HepG2 (cell line): ENCODE results near the gene DNMBP. TPM values are rescaled to one million over a fixed set of nuclear protein-coding genes. Genes with fewer than 3 reads are reported as not detected.

Experiments used
- ATAC-seq: fragments of 200-7000 bp; cut with Tn5 transposase; 3 replicates; pipeline ENCODE4 v1.9.1; 2020; ENCODE audit warnings: mild to moderate bottlenecking, moderate library complexity
- BruUV-seq: library from RNA; stranded (reverse); fragments of 400-500 nt; replicated peaks from 2 replicates; lab custom pipeline; 2021; lab: Mats Ljungman, UMichigan
- CTCF ChIA-PET: fragments of 300-600 bp; formaldehyde crosslinking; extraction: SDS; loops from one replicate; lab custom pipeline; 2021; ENCODE audit warnings: low total read pairs, inconsistent platforms, low intra/inter-chr PET ratio; lab: Yijun Ruan, JAX
- POLR2A ChIA-PET: fragments of 350-600 bp; sonication (Branson Sonifier 250); formaldehyde crosslinking; loops from one replicate; lab custom pipeline; 2020; ENCODE audit warnings: antibody characterized with exemption, inconsistent platforms; lab: Yijun Ruan, JAX
- DNase-seq: peaks from one replicate; pipeline ENCODE4 v3.0.0-alpha.2; 2015; ENCODE audit warnings: low spot score
- FAIRE-seq: peaks from 3 replicates; lab custom pipeline; 2011; peaks lifted over from hg19 to GRCh38; lab: Jason Lieb, UNC
- H2AFZ ChIP-seq: one replicate; pipeline ENCODE4 v1.6.1; 2011; ENCODE audit warnings: low read length, inconsistent platforms
- H3K27ac ChIP-seq: fragments of 300-600 bp; 3 replicates; pipeline ENCODE4 v1.8.0; 2011; ENCODE audit warnings: mixed run types, mild to moderate bottlenecking, mixed read lengths, low read length, inconsistent platforms; ENCODE audit not compliant: insufficient read depth; ENCODE audit errors: extremely low read length
- H3K27me3 ChIP-seq, 2 experiments: fragments of 200-600 bp in 1 of 2; 2 replicates in 1 of 2; 3 replicates in 1 of 2; pipeline versions ENCODE4 v1.6.0 to v1.8.0; 2011; ENCODE audit warnings: low read length in 2 of 2, mild to moderate bottlenecking in 2 of 2, moderate library complexity in 2 of 2, inconsistent platforms in 1 of 2; ENCODE audit not compliant: insufficient read depth in 2 of 2, control insufficient read depth in 1 of 2
- H3K36me3 ChIP-seq, 2 experiments: fragments of 200-600 bp in 1 of 2; replicated peaks in 1 of 2; 2 replicates in 1 of 2; 3 replicates in 1 of 2; pipeline versions ENCODE4 v1.5.1 to v1.8.0; 2011; ENCODE audit warnings: low read length in 2 of 2, inconsistent platforms in 1 of 2; ENCODE audit not compliant: insufficient read depth in 2 of 2, control insufficient read depth in 1 of 2
- H3K4me1 ChIP-seq: 2 replicates; pipeline ENCODE4 v1.5.1; 2012; ENCODE audit warnings: low read length, inconsistent platforms; ENCODE audit not compliant: insufficient read depth
- H3K4me2 ChIP-seq: 2 replicates; pipeline ENCODE4 v1.6.0; 2011; ENCODE audit warnings: low read depth, low read length, inconsistent platforms
- H3K4me3 ChIP-seq, 3 experiments: fragments of 200-600 bp in 1 of 3; sonication (generic), shearing (Covaris generic) in 1 of 3; replicated peaks in 1 of 3; 2 replicates each; pipeline ENCODE4 v1.5.1; 2011 to 2016; ENCODE audit warnings: low read length in 3 of 3, inconsistent platforms in 2 of 3, low read depth in 2 of 3, mild to moderate bottlenecking in 2 of 3, control low read depth in 1 of 3, mixed read lengths in 1 of 3; ENCODE audit not compliant: insufficient read depth in 1 of 3
- H3K79me2 ChIP-seq: one replicate; pipeline ENCODE4 v1.6.1; 2011; ENCODE audit warnings: low read length, inconsistent platforms; ENCODE audit not compliant: insufficient read depth
- H3K9ac ChIP-seq: 2 replicates; pipeline ENCODE4 v1.6.0; 2011; ENCODE audit warnings: mild to moderate bottlenecking, low read depth, low read length, inconsistent platforms; ENCODE audit not compliant: insufficient read depth
- H3K9me3 ChIP-seq: 2 replicates; pipeline ENCODE4 v1.5.1; 2012; ENCODE audit warnings: mild to moderate bottlenecking, low read length
- H4K20me1 ChIP-seq: 2 replicates; pipeline ENCODE4 v1.6.0; 2011; ENCODE audit warnings: inconsistent platforms, mild to moderate bottlenecking, low read length, moderate library complexity; ENCODE audit not compliant: insufficient read depth
- DR1 ChIP-seq: sonication (generic); formaldehyde crosslinking; IDR thresholded peaks from 2 replicates; pipeline ENCODE4 v1.8.0; 2021; ENCODE audit warnings: mild to moderate bottlenecking, missing genetic modification reagents, inconsistent platforms
- IRX3 ChIP-seq: sonication (generic); formaldehyde crosslinking; IDR thresholded peaks from 2 replicates; pipeline ENCODE4 v1.8.1; 2023; ENCODE audit warnings: mild to moderate bottlenecking, low read depth, missing genetic modification reagents, borderline replicate concordance
- NR3C1 ChIP-seq: sonication (generic); formaldehyde crosslinking; IDR thresholded peaks from 2 replicates; pipeline ENCODE4 v1.4.0; 2020; ENCODE audit warnings: missing genetic modification reagents
- PLRG1 ChIP-seq: fragments of 450-650 bp; conservative IDR thresholded peaks from 2 replicates; pipeline ENCODE4 v1.6.1; 2016
- RBFOX2 ChIP-seq: fragments of 200-400 bp; formaldehyde crosslinking; IDR thresholded peaks from 2 replicates; pipeline ENCODE4 v1.6.1; 2017; ENCODE audit warnings: low read depth, mild to moderate bottlenecking, low read length
- SP1 ChIP-seq, 2 experiments: fragments of 450-650 bp in 1 of 2; sonication (generic) in 1 of 2; formaldehyde crosslinking in 1 of 2; IDR thresholded peaks; 2 replicates each; pipeline versions ENCODE4 v1.4.0 to v1.6.1; 2016 to 2020; ENCODE audit warnings: missing genetic modification reagents in 1 of 2
- ZBTB14 ChIP-seq: sonication (generic); formaldehyde crosslinking; IDR thresholded peaks from 2 replicates; pipeline ENCODE4 v1.4.0; 2020; ENCODE audit warnings: missing genetic modification reagents
- ZNF547 ChIP-seq: sonication (generic); formaldehyde crosslinking; IDR thresholded peaks from 2 replicates; pipeline ENCODE4 v1.5.1; 2020; ENCODE audit warnings: mild to moderate bottlenecking, missing genetic modification reagents
- ZSCAN20 ChIP-seq: sonication (generic); formaldehyde crosslinking; IDR thresholded peaks from 2 replicates; pipeline ENCODE4 v1.4.0; 2020; ENCODE audit warnings: missing genetic modification reagents, mild to moderate bottlenecking, borderline replicate concordance
- WGBS: methylation state at CpG from one replicate; pipeline ENCODE4 v1.1.6; 2017; ENCODE audit warnings: low lambda C conversion rate; 5-methylcytosine and 5-hydroxymethylcytosine counted together
- in situ Hi-C: cut with HindIII; loops from 2 replicates; pipeline ENCODE4 v1.10.0; 2017; ENCODE audit warnings: low pct_unique_long_range_greater_than_20kb; ENCODE audit not compliant: extremely low pct_ligation_motif_present
- intact Hi-C: fragments of 100-400 bp; cut with micrococcal nuclease; formaldehyde crosslinking; loops from one replicate; pipeline ENCODE4 v1.10.0; 2022; ENCODE audit not compliant: unreplicated experiment
- polyA plus RNA-seq, 8 experiments: library from polyadenylated mRNA; depleted of rRNA in 3 of 8; stranded (reverse) in 7 of 8; unstranded in 1 of 8; fragments of >200 nt; fragmentation: Illumina TruSeq in 4 of 8; extraction: Trizol in 4 of 8; gene quantifications; 2 replicates each; pipeline versions ENCODE4 v1.2.1 to v1.2.3, GENCODE V29; 2011 to 2016; ENCODE audit warnings: low read depth in 4 of 8, missing spikeins in 1 of 8, mixed read lengths in 1 of 8; ENCODE audit not compliant: insufficient read depth in 1 of 8
- total RNA-seq, 5 experiments: library from RNA; depleted of rRNA; stranded (reverse); fragments of >200 nt; fragmentation: Illumina TruSeq; extraction: Trizol; gene quantifications; 2 replicates each; pipeline ENCODE4 v1.2.3, GENCODE V29; 2016; ENCODE audit warnings: low read depth in 1 of 5

DNMBP gene
- total and polyA plus RNA-seq, 2 of the 13 experiments (the other 11 are each of a cell fraction or from before 2014, with no cell fraction given): 3.6 to 6.3 TPM

DNA sequence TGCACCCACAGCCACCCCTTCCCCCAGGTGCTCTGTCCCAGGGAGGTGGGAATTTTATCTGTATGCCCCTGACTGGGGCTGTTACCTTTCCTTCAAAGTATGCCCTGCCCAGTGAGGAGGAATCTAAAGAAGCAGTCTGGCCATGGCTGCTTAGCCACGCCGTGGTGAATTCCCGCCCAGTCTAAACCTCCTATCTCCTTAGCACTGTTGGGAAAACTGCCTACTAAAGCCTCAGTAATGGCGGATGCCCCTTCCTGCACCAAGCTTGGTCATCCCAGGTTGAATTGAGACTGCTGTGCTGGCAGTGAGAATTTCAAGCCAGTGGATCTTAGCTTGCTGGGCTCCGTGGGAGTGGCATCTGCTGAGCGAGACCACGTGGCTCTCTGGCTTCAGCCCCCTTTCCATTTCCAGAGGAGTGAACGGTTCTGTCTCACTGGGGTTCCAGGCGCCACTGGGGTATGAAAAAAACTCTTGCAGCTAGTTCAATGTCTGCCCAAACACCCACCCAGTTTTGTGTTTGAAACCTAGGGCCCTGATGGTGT lies 140.1 kb downstream of the DNMBP start:
- FAIRE-seq: no peak
- peak overlapping the region in 1 of 3 experiments; percentile 48; a peak in 1 of 6 replicates for H3K4me3 ChIP-seq
- BruUV-seq: no TSS peak
- H3K4me1 ChIP-seq: peaks cover 58% of the 10 kb centered on the region
- TF ChIP-seq RBFOX2 (no peak), ZNF547 (no peak), PLRG1 (no peak), ZBTB14 (CRISPR knock-in tag) (no peak), DR1 (no peak), NR3C1 (CRISPR knock-in tag) (no peak), SP1 (IDR thresholded peaks at IDR 0.05) (no peak), SP1 (CRISPR knock-in tag; IDR thresholded peaks at IDR 0.05) (no peak), IRX3 (CRISPR knock-in tag) (no peak), ZSCAN20 (CRISPR knock-in tag) (no peak)
- no peaks in the 10 kb centered on the region for H3K36me3 ChIP-seq
- ATAC-seq: no peak; the same call in 2 of the 3 replicates
- peak overlapping the region; percentile 69 for H3K4me2 ChIP-seq
- H2AFZ ChIP-seq: no peak overlapping the region
- H3K9ac ChIP-seq: peak overlapping the region; percentile 26; the same call in 1 of the 2 replicates
- no peaks in the 10 kb centered on the region for H4K20me1 ChIP-seq
- DNase-seq: no peak
- no peaks in the 10 kb centered on the region for H3K27me3 ChIP-seq
- ChIA-PET POLR2A (interaction anchor here (1.3 to 1.9 kb wide), 3 partner anchors 57 to 61 kb away, joined by 3 to 5 read pairs (median 5); no protein-coding TSS in a partner anchor), CTCF (no interaction called here)
- in situ Hi-C loops (no loop called here), intact Hi-C loops (no loop called here)
- no peaks in the 10 kb centered on the region for H3K9me3 ChIP-seq
- H3K27ac ChIP-seq: no peak overlapping the region
- H3K79me2 ChIP-seq: no peaks in the 10 kb centered on the region
- 85% methylated on average over 7 of the region's 9 CpGs for WGBS
